T-helper 2 cell treated with Interferon-gamma antibody and Interleukin-4, amounts not matched to agents 100 ng/mL and 5 ng/mL, for 36 hours (primary cell): ENCODE measurements around the gene OXT. TPM values are rescaled to one million over a fixed set of nuclear protein-coding genes. Genes with fewer than 3 reads are reported as not detected.
"Not testable (repeated sequence)": the region's sequence is repeated elsewhere in the genome, so short reads cannot be mapped to it uniquely, and the experiment has no call there.

Source experiments
- intact Hi-C: fragments of 100-400 bp; cut with micrococcal nuclease; formaldehyde crosslinking; loops from one replicate; pipeline ENCODE4 v1.15.1; 2023
- total RNA-seq: library from RNA; stranded (reverse); gene quantifications from 2 replicates; pipeline ENCODE4 v1.2.3, GENCODE V29; 2022

OXT gene
- total RNA-seq = not detected in 2 replicates

DNA sequence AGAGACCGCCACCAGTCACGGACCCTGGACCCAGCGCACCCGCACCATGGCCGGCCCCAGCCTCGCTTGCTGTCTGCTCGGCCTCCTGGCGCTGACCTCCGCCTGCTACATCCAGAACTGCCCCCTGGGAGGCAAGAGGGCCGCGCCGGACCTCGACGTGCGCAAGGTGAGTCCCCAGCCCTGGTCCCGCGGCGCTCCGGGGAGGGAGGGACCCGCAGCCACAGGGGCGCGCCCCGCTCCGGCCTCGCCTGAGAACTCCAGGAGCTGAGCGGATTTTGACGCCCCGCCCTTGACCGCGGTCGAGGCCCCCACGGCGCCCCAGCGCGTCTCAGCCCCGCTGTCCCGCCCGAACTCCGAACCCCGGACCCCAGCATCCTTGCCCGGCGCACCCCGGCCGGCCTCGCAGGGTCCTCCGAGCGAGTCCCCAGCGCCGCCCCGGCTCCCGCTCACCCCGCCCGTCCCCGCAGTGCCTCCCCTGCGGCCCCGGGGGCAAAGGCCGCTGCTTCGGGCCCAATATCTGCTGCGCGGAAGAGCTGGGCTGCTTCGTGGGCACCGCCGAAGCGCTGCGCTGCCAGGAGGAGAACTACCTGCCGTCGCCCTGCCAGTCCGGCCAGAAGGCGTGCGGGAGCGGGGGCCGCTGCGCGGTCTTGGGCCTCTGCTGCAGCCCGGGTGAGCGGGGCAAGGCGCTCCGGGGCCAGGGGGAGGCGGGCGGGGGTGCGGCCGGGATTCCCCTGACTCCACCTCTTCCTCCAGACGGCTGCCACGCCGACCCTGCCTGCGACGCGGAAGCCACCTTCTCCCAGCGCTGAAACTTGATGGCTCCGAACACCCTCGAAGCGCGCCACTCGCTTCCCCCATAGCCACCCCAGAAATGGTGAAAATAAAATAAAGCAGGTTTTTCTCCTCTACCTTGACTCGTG is at the start of gene OXT:
Gene OXT (plus strand): TSS at position 11 of the 920 bp plus-strand sequence. CDS start 36 bp downstream, at position 47.
- intact Hi-C loops = no loop called here

DNA sequence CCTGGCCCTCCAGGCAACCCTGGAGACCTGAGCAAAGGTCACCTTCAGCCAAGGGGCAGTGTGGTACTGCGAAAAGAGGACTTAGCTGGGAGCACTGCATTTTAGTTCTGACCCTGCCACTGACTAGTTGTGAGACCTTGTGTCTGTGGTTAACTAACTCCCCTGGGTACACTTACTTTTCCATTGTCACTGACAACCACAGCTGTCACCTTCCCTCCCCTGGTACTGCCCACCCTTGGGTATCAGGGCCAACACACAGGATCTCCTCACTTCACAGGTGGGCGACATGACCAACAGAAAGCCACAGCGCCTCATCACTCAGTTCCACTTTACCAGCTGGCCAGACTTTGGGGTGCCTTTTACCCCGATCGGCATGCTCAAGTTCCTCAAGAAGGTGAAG is 49.6 kb upstream of the OXT start:
- intact Hi-C loops = no loop called here

DNA sequence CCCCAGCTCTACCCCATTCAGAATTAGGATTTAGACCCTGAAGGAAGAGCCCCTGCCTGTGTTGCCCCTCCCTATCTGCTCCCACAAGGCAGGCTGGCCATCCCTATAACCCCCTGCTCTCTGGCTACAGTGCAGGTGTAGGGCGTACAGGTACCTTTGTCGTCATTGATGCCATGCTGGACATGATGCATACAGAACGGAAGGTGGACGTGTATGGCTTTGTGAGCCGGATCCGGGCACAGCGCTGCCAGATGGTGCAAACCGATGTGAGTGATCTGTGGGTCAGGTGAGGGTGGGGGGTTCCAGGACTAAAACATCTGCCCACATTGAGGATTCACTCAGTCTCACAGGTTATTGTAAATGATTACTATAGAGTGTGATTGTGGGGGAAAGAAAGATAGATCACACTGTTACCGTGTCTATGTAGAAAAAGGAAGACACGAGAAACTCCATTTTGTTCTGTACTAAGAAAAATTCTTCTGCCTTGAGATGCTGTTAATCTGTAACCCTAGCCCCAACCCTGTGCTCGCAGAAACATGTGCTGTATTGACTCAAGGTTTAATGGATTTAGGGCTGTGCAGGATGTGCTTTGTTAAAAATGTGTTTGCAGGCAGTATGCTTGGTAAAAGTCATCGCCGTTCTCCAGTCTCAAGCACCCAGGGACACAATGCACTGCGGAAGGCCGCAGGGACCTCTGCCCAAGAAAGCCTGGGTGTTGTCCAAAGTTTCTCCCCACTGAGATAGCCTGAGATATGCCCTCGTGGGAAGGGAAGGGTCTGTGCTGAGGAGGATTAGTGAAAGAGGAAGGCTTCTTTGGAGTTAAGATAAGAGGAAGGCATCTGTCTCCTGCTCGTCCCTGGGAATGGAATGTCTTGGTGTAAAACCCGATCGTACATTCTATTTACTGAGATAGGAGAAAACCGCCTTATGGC is 48.6 kb upstream of the OXT start:
- intact Hi-C loops = not testable (repeated sequence)

DNA sequence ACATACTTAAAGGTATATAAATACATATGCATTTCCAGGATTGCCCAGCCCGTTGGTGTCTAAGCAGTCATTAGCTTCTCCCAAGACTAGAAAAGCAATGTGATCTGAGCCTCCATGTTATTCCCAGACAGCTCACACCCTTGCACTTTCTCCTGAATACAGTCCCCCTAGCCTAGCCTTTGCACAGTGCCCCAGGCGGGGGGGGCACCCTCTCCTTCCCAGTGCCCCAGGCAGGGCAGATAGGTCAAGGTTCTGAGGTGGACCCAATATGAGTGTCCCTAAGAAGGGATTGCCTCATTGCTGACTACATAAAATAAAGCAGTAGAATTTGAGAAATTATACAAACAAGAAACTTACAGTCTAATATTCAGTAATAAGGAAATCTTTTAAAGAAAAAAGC is 43.4 kb upstream of the OXT start:
- intact Hi-C loops = no loop called here

DNA sequence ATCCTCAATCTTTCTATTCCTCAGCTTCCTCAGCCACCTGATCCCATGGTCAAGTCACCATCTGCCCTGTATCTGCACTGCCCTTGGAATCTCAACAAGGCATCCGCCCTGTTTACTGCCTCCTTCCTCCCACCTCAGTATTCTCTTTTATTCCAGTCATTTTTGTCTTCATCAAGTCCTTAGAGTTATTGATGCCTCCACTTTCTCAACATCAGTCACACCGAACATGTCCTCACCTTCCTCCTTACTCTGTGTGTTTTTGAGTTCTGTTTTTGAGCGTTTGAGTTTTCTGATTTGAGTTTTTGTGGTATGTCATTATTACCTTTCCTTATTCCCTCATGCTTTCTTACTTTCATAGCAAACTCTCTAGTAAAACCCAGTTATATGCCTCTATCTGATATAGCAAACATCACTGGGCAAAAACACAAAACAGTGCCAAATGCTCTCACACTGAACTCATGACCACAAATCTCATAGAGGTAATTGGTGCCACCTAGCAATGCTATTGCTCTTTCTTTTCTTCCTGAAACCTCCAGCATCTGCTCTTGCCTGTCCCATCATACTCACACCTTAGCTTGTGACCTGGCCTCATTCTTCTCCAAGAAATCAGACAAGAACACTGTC is 39.8 kb upstream of the OXT start:
- intact Hi-C loops = no loop called here

- intact Hi-C loops = no loop called here
Measured at GRCh38 chr20:3032624-3033023, 38.8 kb upstream of the OXT start.

DNA sequence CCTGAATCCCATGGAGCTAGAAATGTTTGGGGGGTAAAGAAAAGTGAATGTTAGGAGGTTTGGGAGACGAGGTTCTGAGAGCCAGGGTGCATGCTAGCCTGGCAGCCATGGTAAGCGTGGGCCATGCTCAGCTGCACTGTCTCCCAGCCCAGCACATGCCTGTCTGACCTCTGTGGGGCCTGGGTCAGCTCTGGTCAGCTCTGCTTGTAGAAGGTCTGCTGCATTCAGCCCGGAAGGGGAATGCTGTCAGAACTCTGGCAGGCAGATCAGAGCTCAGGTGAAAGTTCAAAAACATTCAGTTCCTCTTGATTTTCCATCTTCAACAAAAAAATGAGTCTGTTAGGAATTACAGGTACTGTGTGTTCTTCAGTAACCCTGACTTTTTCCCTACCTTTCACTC is 33.8 kb upstream of the OXT start:
- intact Hi-C loops = no loop called here

DNA sequence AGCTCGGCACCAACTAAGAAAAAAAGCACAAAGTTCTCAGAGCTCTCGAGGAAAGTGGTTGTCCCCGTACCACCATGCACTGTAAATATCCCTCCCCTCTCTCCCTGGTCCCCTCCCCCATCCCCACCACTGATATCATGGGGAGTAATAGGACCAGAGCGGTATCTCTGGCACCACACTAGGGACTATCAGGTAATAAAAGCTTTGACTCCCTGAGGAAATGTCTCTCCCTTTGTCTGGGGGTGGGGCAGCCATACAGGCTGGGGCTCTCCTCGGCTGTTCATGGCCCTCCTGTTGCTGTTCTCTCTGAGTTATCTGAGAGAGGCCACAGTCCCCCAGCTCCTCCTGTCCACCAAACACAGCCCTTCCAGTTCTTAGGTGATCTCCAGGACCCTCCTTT is 33.0 kb upstream of the OXT start:
- intact Hi-C loops = no loop called here

- intact Hi-C loops = no loop called here
Measured at GRCh38 chr20:3039426-3039825, 32.0 kb upstream of the OXT start.

DNA sequence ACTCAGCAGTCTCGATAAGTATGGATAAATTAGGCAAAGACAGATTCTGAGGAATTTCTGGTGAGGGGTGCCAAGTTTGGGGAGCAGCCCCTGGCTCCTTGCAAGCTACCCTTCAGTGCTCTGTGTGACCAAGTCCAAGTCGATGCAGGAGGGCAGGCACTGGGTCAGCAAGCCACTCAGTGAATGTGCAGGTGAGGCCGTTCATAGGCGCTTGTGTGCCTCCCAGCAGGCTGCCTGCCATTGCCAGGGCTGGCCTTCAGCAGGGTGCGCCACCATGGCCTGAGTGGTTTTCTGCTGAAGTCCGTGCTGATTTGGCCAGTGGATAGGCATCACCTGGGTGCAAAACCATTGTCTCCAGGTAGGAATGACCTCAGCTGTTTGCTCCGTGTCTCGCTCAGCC is 31.3 kb upstream of the OXT start:
- intact Hi-C loops = no loop called here

GRCh38 chr20:3041854-3042409 is 29.5 kb upstream of the OXT start:
- intact Hi-C loops = no loop called here

DNA sequence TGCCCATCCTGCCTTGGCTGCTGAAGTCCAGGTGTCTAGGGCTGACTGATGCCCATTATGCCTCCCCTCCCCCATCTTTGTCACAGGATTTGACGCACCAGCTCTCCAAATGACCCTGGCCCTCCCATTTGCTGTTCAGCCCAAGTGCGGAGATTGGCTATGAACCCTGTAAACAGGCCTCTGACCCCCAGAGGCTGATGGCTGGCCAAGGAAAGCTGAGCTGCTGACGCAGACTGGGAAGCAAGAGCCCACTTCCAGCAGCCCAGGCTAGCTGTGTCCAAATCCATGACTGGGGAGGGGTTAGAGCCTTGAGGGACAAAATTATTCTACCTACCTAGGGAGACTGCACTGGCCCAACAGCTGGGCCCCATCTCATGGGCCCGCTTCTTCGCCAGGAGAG is 28.8 kb upstream of the OXT start:
- intact Hi-C loops = no loop called here

DNA sequence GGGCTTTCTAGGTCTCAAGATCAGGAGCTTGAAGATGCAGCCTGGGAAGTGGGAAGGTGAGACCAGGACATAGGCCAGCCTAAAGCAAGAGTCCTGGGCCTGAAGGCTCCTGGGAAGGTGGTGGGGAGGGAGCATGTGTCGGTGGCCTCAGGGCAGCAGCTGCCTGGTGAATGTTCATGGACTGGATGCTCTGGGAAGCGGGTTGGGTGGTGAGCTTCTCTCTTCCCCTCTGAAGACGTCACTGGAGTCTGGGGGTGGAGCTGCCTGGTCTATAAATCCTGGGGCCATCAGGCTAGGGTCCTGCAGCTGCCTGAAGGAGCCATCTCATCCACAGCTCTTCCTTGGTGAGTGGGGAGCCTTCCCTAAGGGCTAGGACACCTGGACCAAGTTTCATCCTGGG is 28.1 kb upstream of the OXT start, which contains the start of gene GNRH2:
Gene GNRH2 (plus strand): TSS at position 301 of the 400 bp plus-strand sequence. CDS start 793 bp downstream, outside the sequence.
- intact Hi-C loops = no loop called here

- intact Hi-C loops = no loop called here
Measured at GRCh38 chr20:3044336-3044965, 27.0 kb upstream of the OXT start.

- intact Hi-C loops = loop anchor here (1.0 to 5.0 kb wide), 3 partner anchors 159 to 722 kb away; partner anchors contain the start of genes ADISSP and DDRGK1
Measured at GRCh38 chr20:3045042-3045815, 26.2 kb upstream of the OXT start.

- intact Hi-C loops = loop anchor here (1.0 to 5.0 kb wide), 4 partner anchors 111 to 721 kb away; partner anchors contain the start of genes ADISSP and DDRGK1
Measured at GRCh38 chr20:3045816-3046676, 25.4 kb upstream of the OXT start, which contains the start of gene MRPS26. Gene MRPS26, plus strand, starts transcription at chr20:3046052. Its CDS starts 17 bp downstream, at chr20:3046069.

GRCh38 chr20:3046677-3047462 is 24.6 kb upstream of the OXT start:
- intact Hi-C loops = loop anchor here (2.0 to 5.0 kb wide), 2 partner anchors 110 to 720 kb away; partner anchors contain the start of gene ADISSP
